Liver (tissue), 2 donors: ENCODE measurements around the gene LDLRAD1.

Experiments
- TF ChIP-seq, protein P1 (sequence below): IDR thresholded peaks from 2 replicates; pipeline ENCODE4 v1.6.1; 2016; ENCODE audit warnings: antibody characterized with exemption
- TF ChIP-seq, protein P2 (sequence below): fragments of 150-350 bp; IDR thresholded peaks from 2 replicates; pipeline ENCODE4 v1.5.1; 2017; ENCODE audit warnings: improper control_type of control experiment, low read depth, low read length; ENCODE audit not compliant: missing input control
- donor health status: healthy.

DNA sequence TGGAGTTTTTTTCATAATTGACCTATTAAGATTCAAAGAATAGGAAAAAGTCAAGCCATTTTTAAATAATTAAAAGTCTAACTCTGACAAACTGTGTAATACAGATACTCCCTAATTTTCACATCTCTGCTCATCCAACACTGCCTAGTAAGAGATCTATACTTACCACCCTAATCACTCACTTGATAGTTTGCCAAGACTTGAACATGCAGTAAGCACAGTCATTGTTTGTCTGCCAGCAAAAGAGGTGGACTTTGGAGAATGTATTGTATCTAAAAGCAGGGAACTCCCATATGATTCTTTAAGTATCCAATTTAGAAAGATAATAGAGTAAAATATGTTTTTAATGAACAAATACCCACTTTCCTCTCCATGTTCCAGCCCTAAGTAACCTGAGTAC lies 19.5 kb upstream of the LDLRAD1 start:
- TF ChIP-seq, protein P1, sequence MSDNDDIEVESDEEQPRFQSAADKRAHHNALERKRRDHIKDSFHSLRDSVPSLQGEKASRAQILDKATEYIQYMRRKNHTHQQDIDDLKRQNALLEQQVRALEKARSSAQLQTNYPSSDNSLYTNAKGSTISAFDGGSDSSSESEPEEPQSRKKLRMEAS = no peak
- TF ChIP-seq, protein P2, sequence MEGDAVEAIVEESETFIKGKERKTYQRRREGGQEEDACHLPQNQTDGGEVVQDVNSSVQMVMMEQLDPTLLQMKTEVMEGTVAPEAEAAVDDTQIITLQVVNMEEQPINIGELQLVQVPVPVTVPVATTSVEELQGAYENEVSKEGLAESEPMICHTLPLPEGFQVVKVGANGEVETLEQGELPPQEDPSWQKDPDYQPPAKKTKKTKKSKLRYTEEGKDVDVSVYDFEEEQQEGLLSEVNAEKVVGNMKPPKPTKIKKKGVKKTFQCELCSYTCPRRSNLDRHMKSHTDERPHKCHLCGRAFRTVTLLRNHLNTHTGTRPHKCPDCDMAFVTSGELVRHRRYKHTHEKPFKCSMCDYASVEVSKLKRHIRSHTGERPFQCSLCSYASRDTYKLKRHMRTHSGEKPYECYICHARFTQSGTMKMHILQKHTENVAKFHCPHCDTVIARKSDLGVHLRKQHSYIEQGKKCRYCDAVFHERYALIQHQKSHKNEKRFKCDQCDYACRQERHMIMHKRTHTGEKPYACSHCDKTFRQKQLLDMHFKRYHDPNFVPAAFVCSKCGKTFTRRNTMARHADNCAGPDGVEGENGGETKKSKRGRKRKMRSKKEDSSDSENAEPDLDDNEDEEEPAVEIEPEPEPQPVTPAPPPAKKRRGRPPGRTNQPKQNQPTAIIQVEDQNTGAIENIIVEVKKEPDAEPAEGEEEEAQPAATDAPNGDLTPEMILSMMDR = no peak
